NCI-H2029 (cell line): ENCODE measurements around the gene PLLP.

ENCODE experiments used
- DNase-seq: peaks from one replicate; lab custom pipeline; 2025; lab: John Stamatoyannopoulos, UW

PLLP gene

GRCh38 chr16:57284209-57284951, at the start of gene PLLP:
TSS of gene PLLP (minus strand) at chr16:57284672. CDS start at chr16:57284540, 132 bp downstream.
- DNase-seq = peak; percentile 41

GRCh38 chr16:57333402-57333801, 48.9 kb upstream of the PLLP start:
- no peak for DNase-seq

GRCh38 chr16:57331355-57331754, 46.9 kb upstream of the PLLP start:
- no peak for DNase-seq

GRCh38 chr16:57329718-57330327, 45.4 kb upstream of the PLLP start:
- no peak for DNase-seq

GRCh38 chr16:57325458-57325857, 41.0 kb upstream of the PLLP start:
- DNase-seq = no peak

GRCh38 chr16:57324749-57325148, 40.3 kb upstream of the PLLP start:
- no peak for DNase-seq

- no peak for DNase-seq
Measured at GRCh38 chr16:57319646-57320045, 35.2 kb upstream of the PLLP start.

GRCh38 chr16:57318240-57318970, 33.9 kb upstream of the PLLP start:
- no peak for DNase-seq

GRCh38 chr16:57316390-57317017, 32.0 kb upstream of the PLLP start:
- no peak for DNase-seq

GRCh38 chr16:57315416-57315815, 30.9 kb upstream of the PLLP start:
- DNase-seq = no peak

GRCh38 chr16:57314161-57314785, 29.8 kb upstream of the PLLP start:
- DNase-seq = no peak

- DNase-seq = no peak
Measured at GRCh38 chr16:57313509-57313908, 29.0 kb upstream of the PLLP start.

GRCh38 chr16:57310801-57311200, 26.3 kb upstream of the PLLP start:
- no peak for DNase-seq

- DNase-seq = no peak
Measured at GRCh38 chr16:57308041-57308440, 23.6 kb upstream of the PLLP start.

- no peak for DNase-seq
Measured at GRCh38 chr16:57307365-57307764, 22.9 kb upstream of the PLLP start.

- no peak for DNase-seq
Measured at GRCh38 chr16:57306676-57307341, 22.3 kb upstream of the PLLP start.

- DNase-seq = no peak
Measured at GRCh38 chr16:57305159-57305811, 20.8 kb upstream of the PLLP start.

- no peak for DNase-seq
Measured at GRCh38 chr16:57304169-57305061, 19.9 kb upstream of the PLLP start.

GRCh38 chr16:57303910-57304168, 19.4 kb upstream of the PLLP start:
- no peak for DNase-seq
